Measurements from ENCODE around the gene IGSF9. TPM values are rescaled to one million over a fixed set of nuclear protein-coding genes. Genes with fewer than 3 reads are reported as not detected.

Gene IGSF9
- total RNA-seq, 1 donor from 2014 or later, result 2.0 TPM

- Histone ChIP-seq H3K27me3 (ENCODE audit: low read depth) (no peaks in the 10 kb centered on the region), H3K36me3 (no peaks in the 10 kb centered on the region), H3K4me1 (no peaks in the 10 kb centered on the region), H3K4me3 (no peak overlapping the region), H3K27ac (no peak overlapping the region), H3K9me3 (no peaks in the 10 kb centered on the region)
- intact Hi-C loops (cut with DNase I), result no loop called here
- no peak for TF ChIP-seq CTCF (IDR thresholded peaks at IDR 0.05)
- DNase-seq, result no peak
- ATAC-seq, result no peak
Measured at GRCh38 chr1:159965263-159965662, 19.9 kb upstream of the IGSF9 start.

GRCh38 chr1:159964144-159964543, 18.7 kb upstream of the IGSF9 start:
- intact Hi-C loops (cut with DNase I), result no loop called here
- ATAC-seq (no peak), DNase-seq (no peak)
- H3K36me3 ChIP-seq, result no peaks in the 10 kb centered on the region
- TF ChIP-seq CTCF (IDR thresholded peaks at IDR 0.05), result no peak
- H3K4me1 ChIP-seq, result no peaks in the 10 kb centered on the region
- H3K27ac ChIP-seq, result no peak overlapping the region
- H3K4me3 ChIP-seq, result no peak overlapping the region
- no peaks in the 10 kb centered on the region for H3K27me3 ChIP-seq (ENCODE audit: low read depth)
- H3K9me3 ChIP-seq, result no peaks in the 10 kb centered on the region

GRCh38 chr1:159962176-159962575, 16.8 kb upstream of the IGSF9 start:
- no peak for DNase-seq
- Histone ChIP-seq H3K36me3 (no peaks in the 10 kb centered on the region), H3K27me3 (ENCODE audit: low read depth) (no peaks in the 10 kb centered on the region), H3K4me3 (no peak overlapping the region), H3K27ac (no peak overlapping the region), H3K4me1 (no peaks in the 10 kb centered on the region), H3K9me3 (no peaks in the 10 kb centered on the region)
- ATAC-seq, result no peak
- intact Hi-C loops (cut with DNase I), result no loop called here
- TF ChIP-seq CTCF (IDR thresholded peaks at IDR 0.05), result no peak

GRCh38 chr1:159961636-159962035, 16.2 kb upstream of the IGSF9 start:
- ATAC-seq, result no peak

GRCh38 chr1:159960721-159961381, 15.4 kb upstream of the IGSF9 start:
- DNase-seq (no peak), ATAC-seq (peak; percentile 44 to 46)
- Histone ChIP-seq H3K4me1 (no peaks in the 10 kb centered on the region), H3K4me3 (no peak overlapping the region), H3K9me3 (no peaks in the 10 kb centered on the region), H3K27ac (no peak overlapping the region), H3K36me3 (no peaks in the 10 kb centered on the region), H3K27me3 (ENCODE audit: low read depth) (no peaks in the 10 kb centered on the region)
- no peak for TF ChIP-seq CTCF (IDR thresholded peaks at IDR 0.05)
- intact Hi-C loops (cut with DNase I), result no loop called here

More at GRCh38 chr1:159961636-159962035, 16.2 kb upstream of the IGSF9 start:
- no peak for TF ChIP-seq CTCF (IDR thresholded peaks at IDR 0.05)
- intact Hi-C loops (cut with DNase I), result no loop called here
- no peaks in the 10 kb centered on the region for H3K36me3 ChIP-seq
- H3K4me3 ChIP-seq, result no peak overlapping the region
- no peaks in the 10 kb centered on the region for H3K27me3 ChIP-seq (ENCODE audit: low read depth)
- H3K4me1 ChIP-seq, result no peaks in the 10 kb centered on the region
- DNase-seq, result no peak
- H3K9me3 ChIP-seq, result no peaks in the 10 kb centered on the region
- no peak overlapping the region for H3K27ac ChIP-seq

Measured in lower lobe of right lung (tissue), 2 donors.